ENCODE results near the gene WSCD1.

DNA sequence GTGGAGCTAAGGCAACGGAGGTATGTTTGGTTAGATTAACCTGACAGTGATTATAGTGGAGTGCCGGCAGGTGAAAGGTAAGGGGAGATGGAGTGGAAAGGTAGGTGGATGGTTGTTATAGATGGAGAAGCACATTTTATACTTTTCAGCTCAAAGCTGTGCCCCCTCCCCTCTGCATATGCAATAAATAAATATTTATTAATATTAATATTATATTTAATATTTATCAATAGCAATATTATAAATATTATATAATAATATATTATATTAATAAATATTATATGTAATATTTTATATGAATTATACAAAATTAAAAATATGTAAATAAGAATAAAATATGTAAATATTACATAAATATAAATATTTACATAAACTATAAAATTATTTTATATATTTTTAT lies 70.0 kb downstream of the WSCD1 start:
- TF ChIP-seq, protein P1, sequence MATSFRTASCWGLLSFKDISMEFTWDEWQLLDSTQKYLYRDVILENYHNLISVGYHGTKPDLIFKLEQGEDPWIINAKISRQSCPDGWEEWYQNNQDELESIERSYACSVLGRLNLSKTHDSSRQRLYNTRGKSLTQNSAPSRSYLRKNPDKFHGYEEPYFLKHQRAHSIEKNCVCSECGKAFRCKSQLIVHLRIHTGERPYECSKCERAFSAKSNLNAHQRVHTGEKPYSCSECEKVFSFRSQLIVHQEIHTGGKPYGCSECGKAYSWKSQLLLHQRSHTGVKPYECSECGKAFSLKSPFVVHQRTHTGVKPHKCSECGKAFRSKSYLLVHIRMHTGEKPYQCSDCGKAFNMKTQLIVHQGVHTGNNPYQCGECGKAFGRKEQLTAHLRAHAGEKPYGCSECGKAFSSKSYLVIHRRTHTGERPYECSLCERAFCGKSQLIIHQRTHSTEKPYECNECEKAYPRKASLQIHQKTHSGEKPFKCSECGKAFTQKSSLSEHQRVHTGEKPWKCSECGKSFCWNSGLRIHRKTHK (tag by site-specific recombination; IDR thresholded peaks at IDR 0.05) = no peak
- TF ChIP-seq ZBTB48 (tag by site-specific recombination; IDR thresholded peaks at IDR 0.05) = no peak
- no peak for TF ChIP-seq YY1 (tag by site-specific recombination; IDR thresholded peaks at IDR 0.05)
- TF ChIP-seq ZXDB (tag by site-specific recombination; IDR thresholded peaks at IDR 0.05) = no peak
- TF ChIP-seq, protein P2, sequence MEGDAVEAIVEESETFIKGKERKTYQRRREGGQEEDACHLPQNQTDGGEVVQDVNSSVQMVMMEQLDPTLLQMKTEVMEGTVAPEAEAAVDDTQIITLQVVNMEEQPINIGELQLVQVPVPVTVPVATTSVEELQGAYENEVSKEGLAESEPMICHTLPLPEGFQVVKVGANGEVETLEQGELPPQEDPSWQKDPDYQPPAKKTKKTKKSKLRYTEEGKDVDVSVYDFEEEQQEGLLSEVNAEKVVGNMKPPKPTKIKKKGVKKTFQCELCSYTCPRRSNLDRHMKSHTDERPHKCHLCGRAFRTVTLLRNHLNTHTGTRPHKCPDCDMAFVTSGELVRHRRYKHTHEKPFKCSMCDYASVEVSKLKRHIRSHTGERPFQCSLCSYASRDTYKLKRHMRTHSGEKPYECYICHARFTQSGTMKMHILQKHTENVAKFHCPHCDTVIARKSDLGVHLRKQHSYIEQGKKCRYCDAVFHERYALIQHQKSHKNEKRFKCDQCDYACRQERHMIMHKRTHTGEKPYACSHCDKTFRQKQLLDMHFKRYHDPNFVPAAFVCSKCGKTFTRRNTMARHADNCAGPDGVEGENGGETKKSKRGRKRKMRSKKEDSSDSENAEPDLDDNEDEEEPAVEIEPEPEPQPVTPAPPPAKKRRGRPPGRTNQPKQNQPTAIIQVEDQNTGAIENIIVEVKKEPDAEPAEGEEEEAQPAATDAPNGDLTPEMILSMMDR (tag by site-specific recombination; IDR thresholded peaks at IDR 0.05) = no peak
- no peak for TF ChIP-seq ZBTB21 (tag by site-specific recombination; IDR thresholded peaks at IDR 0.05)
- TF ChIP-seq KLF10 (tag by site-specific recombination; IDR thresholded peaks at IDR 0.05) = no peak
- TF ChIP-seq, protein P3, sequence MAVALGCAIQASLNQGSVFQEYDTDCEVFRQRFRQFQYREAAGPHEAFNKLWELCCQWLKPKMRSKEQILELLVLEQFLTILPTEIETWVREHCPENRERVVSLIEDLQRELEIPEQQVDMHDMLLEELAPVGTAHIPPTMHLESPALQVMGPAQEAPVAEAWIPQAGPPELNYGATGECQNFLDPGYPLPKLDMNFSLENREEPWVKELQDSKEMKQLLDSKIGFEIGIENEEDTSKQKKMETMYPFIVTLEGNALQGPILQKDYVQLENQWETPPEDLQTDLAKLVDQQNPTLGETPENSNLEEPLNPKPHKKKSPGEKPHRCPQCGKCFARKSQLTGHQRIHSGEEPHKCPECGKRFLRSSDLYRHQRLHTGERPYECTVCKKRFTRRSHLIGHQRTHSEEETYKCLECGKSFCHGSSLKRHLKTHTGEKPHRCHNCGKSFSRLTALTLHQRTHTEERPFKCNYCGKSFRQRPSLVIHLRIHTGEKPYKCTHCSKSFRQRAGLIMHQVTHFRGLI (tag by site-specific recombination; IDR thresholded peaks at IDR 0.05) = no peak

All from HEK293 (cell line).